Ovary (tissue), 3 donors: Measurements from ENCODE around the gene GPR15.

Experiments used
- EP300 ChIP-seq: sonication (generic); formaldehyde crosslinking; IDR thresholded peaks from one replicate; pipeline ENCODE4 v1.6.1; 2017; ENCODE audit warnings: antibody characterized with exemption
- TF ChIP-seq, protein P1 (sequence below), 3 donors: fragments of 450-650 bp in 2 of 3; fragments of 200-600 bp in 1 of 3; IDR thresholded peaks; one replicate each; pipeline versions ENCODE4 v1.5.1 to v1.8.0; 2016 to 2022; ENCODE audit warnings: antibody characterized with exemption in 3 of 3, mild to moderate bottlenecking in 1 of 3
- donor health status: DM: no; HTN: no; CAD: no.

DNA sequence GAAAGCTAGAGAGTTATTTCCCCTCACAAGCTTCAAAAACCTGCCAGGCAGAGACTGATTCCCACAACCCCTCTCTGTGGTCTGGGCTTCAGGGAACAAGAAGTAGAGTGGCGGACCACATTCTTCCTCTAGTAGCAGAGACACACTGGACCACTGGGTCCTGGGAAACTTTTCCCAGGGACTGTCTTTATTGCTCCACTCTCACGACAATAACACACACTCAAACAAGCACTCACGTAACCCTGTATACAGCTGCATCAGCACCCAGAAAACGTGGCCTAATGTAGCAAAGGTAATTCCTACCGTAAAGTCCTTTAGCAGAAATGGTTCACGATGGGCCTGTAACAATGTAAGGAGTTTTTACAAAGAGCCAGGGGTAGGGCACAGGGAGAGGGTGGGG lies 34.1 kb downstream of the GPR15 start:
- TF ChIP-seq, protein P1, sequence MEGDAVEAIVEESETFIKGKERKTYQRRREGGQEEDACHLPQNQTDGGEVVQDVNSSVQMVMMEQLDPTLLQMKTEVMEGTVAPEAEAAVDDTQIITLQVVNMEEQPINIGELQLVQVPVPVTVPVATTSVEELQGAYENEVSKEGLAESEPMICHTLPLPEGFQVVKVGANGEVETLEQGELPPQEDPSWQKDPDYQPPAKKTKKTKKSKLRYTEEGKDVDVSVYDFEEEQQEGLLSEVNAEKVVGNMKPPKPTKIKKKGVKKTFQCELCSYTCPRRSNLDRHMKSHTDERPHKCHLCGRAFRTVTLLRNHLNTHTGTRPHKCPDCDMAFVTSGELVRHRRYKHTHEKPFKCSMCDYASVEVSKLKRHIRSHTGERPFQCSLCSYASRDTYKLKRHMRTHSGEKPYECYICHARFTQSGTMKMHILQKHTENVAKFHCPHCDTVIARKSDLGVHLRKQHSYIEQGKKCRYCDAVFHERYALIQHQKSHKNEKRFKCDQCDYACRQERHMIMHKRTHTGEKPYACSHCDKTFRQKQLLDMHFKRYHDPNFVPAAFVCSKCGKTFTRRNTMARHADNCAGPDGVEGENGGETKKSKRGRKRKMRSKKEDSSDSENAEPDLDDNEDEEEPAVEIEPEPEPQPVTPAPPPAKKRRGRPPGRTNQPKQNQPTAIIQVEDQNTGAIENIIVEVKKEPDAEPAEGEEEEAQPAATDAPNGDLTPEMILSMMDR (IDR thresholded peaks at IDR 0.05): no peak
- TF ChIP-seq EP300: no peak
